Measurements from ENCODE around the gene AK4.

AK4 gene

GRCh38 chr1:65216989-65217388 is 69.0 kb downstream of the AK4 start:
- no peak overlapping the region for H3K27ac ChIP-seq
- no peak for TF ChIP-seq ZFX (IDR thresholded peaks at IDR 0.05; ENCODE audit: borderline replicate concordance)

GRCh38 chr1:65221638-65222339 is 73.8 kb downstream of the AK4 start:
- TF ChIP-seq ZFX (IDR thresholded peaks at IDR 0.05; ENCODE audit: borderline replicate concordance) (no peak), CTCF (IDR thresholded peaks at IDR 0.05) (no peak)
- H3K27ac ChIP-seq = no peak overlapping the region

- TF ChIP-seq CTCF (IDR thresholded peaks at IDR 0.05) (no peak), ZFX (IDR thresholded peaks at IDR 0.05; ENCODE audit: borderline replicate concordance) (no peak)
- H3K27ac ChIP-seq = no peak overlapping the region
Measured at GRCh38 chr1:65222340-65222940, 74.4 kb downstream of the AK4 start.

- no peak overlapping the region for H3K27ac ChIP-seq
- TF ChIP-seq CTCF (IDR thresholded peaks at IDR 0.05) = no peak
- no peak for TF ChIP-seq ZFX (IDR thresholded peaks at IDR 0.05; ENCODE audit: borderline replicate concordance)
Measured at GRCh38 chr1:65224681-65225091, 76.7 kb downstream of the AK4 start.

- TF ChIP-seq CTCF (IDR thresholded peaks at IDR 0.05) (no peak), ZFX (IDR thresholded peaks at IDR 0.05; ENCODE audit: borderline replicate concordance) (no peak)
Measured at GRCh38 chr1:65225179-65225578, 77.2 kb downstream of the AK4 start.

GRCh38 chr1:65229201-65229600 is 81.2 kb downstream of the AK4 start:
- H3K27ac ChIP-seq = no peak overlapping the region
- TF ChIP-seq CTCF (IDR thresholded peaks at IDR 0.05) = no peak
- TF ChIP-seq ZFX (IDR thresholded peaks at IDR 0.05; ENCODE audit: borderline replicate concordance) = no peak

More at GRCh38 chr1:65225179-65225578, 77.2 kb downstream of the AK4 start:
- no peak overlapping the region for H3K27ac ChIP-seq

- TF ChIP-seq CTCF (IDR thresholded peaks at IDR 0.05) = no peak
- TF ChIP-seq ZFX (IDR thresholded peaks at IDR 0.05; ENCODE audit: borderline replicate concordance) = no peak
- no peak overlapping the region for H3K27ac ChIP-seq
Measured at GRCh38 chr1:65229754-65230339, 81.8 kb downstream of the AK4 start.

All from 22Rv1 (cell line).